Activated CD8-positive, alpha-beta T cell treated with anti-CD3 and anti-CD28 coated beads for 36 hours (primary cell): Measurements from ENCODE around the gene TNNI3K. TPM values are rescaled to one million over a fixed set of nuclear protein-coding genes. Genes with fewer than 3 reads are reported as not detected.

Experiments used
- ATAC-seq: fragments of 200-7000 bp; cut with Tn5 transposase; one replicate; pipeline ENCODE4 v1.10.0; 2021; ENCODE audit warnings: mild to moderate bottlenecking, moderate library complexity
- CTCF ChIA-PET: fragments of 350-600 bp; sonication (Branson Sonifier 250); formaldehyde crosslinking; loops from one replicate; lab custom pipeline; 2021; ENCODE audit warnings: antibody characterized with exemption; lab: Charles Lee
- POLR2A ChIA-PET: fragments of 350-600 bp; sonication (Branson Sonifier 250); formaldehyde crosslinking; loops from one replicate; lab custom pipeline; 2021; ENCODE audit warnings: antibody characterized with exemption; lab: Charles Lee
- DNase-seq: peaks from one replicate; pipeline ENCODE4 v3.0.0-alpha.2; 2020
- H3K27ac Mint-ChIP-seq: one replicate; pipeline ENCODE4 v1.8.0; 2021; ENCODE audit warnings: mild to moderate bottlenecking, mixed read lengths
- H3K27me3 Mint-ChIP-seq: one replicate; pipeline ENCODE4 v1.8.0; 2021; ENCODE audit warnings: mixed read lengths
- H3K36me3 Mint-ChIP-seq: one replicate; pipeline ENCODE4 v1.8.0; 2021; ENCODE audit warnings: low read depth, mixed read lengths
- H3K4me1 Mint-ChIP-seq: one replicate; pipeline ENCODE4 v1.8.0; 2021; ENCODE audit warnings: low read depth, mixed read lengths
- H3K4me3 Mint-ChIP-seq: one replicate; pipeline ENCODE4 v1.8.0; 2021; ENCODE audit warnings: mild to moderate bottlenecking, moderate library complexity, mixed read lengths
- H3K9me3 Mint-ChIP-seq: one replicate; pipeline ENCODE4 v1.8.0; 2021; ENCODE audit warnings: mixed read lengths
- intact Hi-C: fragments of 100-400 bp; cut with micrococcal nuclease; formaldehyde crosslinking; loops from one replicate; pipeline ENCODE4 v1.10.0; 2022
- total RNA-seq, 2 experiments: library from RNA; stranded (reverse); gene quantifications; one replicate each; pipeline ENCODE4 v1.2.3, GENCODE V29; 2021
- TF ChIP-seq, protein P1 (sequence below): fragments of 200-600 bp; IDR thresholded peaks from one replicate; pipeline ENCODE4 v1.8.0; 2022; ENCODE audit warnings: antibody characterized with exemption, mild to moderate bottlenecking

TNNI3K gene
- total RNA-seq, 2 experiments from 2014 or later, result 0.52 TPM; not detected in 1

DNA sequence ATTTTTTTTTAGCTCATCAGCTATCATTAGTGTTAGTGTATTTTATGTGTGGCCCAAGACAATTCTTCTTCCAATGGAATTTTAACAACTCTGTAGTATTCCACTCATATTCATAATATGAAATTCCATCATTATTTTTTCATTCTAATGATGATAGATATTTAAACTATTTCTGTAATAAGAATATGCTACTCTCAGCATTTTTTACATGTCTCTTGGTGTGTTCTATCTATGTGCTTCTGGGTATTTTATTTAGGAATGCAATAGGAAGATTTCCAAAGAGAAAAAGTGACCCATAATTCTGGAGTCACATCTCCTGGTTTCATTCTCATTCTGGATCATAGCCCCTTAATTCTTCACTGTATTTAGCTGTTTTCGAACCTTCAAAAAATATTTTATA lies 167.7 kb downstream of the TNNI3K start:
- TF ChIP-seq, protein P1, sequence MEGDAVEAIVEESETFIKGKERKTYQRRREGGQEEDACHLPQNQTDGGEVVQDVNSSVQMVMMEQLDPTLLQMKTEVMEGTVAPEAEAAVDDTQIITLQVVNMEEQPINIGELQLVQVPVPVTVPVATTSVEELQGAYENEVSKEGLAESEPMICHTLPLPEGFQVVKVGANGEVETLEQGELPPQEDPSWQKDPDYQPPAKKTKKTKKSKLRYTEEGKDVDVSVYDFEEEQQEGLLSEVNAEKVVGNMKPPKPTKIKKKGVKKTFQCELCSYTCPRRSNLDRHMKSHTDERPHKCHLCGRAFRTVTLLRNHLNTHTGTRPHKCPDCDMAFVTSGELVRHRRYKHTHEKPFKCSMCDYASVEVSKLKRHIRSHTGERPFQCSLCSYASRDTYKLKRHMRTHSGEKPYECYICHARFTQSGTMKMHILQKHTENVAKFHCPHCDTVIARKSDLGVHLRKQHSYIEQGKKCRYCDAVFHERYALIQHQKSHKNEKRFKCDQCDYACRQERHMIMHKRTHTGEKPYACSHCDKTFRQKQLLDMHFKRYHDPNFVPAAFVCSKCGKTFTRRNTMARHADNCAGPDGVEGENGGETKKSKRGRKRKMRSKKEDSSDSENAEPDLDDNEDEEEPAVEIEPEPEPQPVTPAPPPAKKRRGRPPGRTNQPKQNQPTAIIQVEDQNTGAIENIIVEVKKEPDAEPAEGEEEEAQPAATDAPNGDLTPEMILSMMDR, result no peak
- Mint-ChIP-seq H3K4me3 (no peak overlapping the region), H3K27ac (no peak overlapping the region), H3K9me3 (no peaks in the 10 kb centered on the region), H3K27me3 (no peaks in the 10 kb centered on the region), H3K36me3 (no peaks in the 10 kb centered on the region), H3K4me1 (no peaks in the 10 kb centered on the region)
- DNase-seq (no peak), ATAC-seq (no peak)
- intact Hi-C loops, result no loop called here
- POLR2A ChIA-PET, result no interaction called here
- CTCF ChIA-PET, result no interaction called here

DNA sequence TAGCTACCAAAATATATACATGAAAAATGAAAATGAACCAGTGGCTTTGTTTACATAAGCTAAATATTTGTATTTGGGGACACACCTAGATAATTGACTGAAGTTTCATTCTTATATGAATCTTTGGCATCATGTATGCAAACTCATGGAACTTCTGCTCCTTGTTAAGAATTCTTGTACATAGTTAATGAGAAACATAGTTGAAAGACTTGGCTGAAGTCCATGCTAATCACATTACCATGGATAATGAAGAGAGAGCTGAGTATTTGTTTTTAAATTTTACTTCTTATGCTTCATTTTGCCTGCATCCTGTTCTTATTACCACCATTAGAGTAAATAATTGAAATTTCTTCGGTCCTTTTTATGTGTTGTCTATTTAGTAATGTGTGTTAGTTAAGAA lies 168.4 kb downstream of the TNNI3K start:
- ATAC-seq (no peak), DNase-seq (no peak)
- Mint-ChIP-seq H3K4me3 (no peak overlapping the region), H3K4me1 (no peaks in the 10 kb centered on the region), H3K9me3 (no peaks in the 10 kb centered on the region), H3K27me3 (no peaks in the 10 kb centered on the region), H3K36me3 (no peaks in the 10 kb centered on the region), H3K27ac (no peak overlapping the region)
- intact Hi-C loops, result no loop called here
- POLR2A ChIA-PET, result no interaction called here
- CTCF ChIA-PET, result no interaction called here
- TF ChIP-seq, protein P1, result no peak

DNA sequence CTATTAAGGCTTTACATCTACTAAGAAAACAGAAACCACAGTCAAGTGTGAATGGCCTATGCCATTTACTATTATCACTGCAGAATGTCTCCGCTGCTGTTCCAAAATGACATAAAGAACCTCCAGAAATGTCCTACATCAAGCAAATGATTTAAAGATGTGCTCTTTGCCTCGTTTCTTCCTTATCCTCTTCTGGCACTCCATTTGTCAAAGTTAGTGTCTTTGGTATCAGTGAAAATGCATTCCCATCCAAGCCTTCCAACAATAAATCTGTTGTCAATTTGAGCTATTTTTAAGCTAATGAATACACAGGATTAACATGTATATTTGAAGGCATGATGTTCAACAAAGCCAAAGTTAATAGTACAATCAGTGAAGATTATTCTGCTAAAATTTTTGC lies 171.6 kb downstream of the TNNI3K start:
- no peak overlapping the region for H3K4me3 Mint-ChIP-seq
- CTCF ChIA-PET, result no interaction called here

DNA sequence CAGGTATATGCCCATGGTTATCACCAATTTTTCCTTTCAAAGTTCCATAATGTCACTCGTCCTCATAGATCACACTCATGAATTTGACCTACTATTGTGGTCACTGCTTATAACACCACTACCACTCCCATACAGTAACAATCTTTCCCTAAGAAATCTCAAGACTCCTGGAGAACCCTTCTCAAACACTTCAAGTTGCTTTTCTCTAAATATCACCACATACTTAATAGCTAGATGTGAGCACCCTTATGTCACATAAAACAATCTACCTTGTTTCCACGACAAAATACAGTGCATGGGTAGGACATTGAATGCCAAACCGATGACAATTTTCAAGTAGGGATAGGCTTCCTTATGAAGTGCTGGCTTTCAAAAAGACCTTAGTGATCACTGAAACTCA lies 172.7 kb downstream of the TNNI3K start:
- H3K27me3 Mint-ChIP-seq, result no peaks in the 10 kb centered on the region
- ChIA-PET POLR2A (no interaction called here), CTCF (no interaction called here)

More for the DNA sequence above, 171.6 kb downstream of the TNNI3K start:
- no peaks in the 10 kb centered on the region for H3K36me3 Mint-ChIP-seq
- intact Hi-C loops, result no loop called here
- H3K27ac Mint-ChIP-seq, result no peak overlapping the region
- H3K4me1 Mint-ChIP-seq, result no peaks in the 10 kb centered on the region
- TF ChIP-seq, protein P1, result no peak
- POLR2A ChIA-PET, result no interaction called here
- H3K27me3 Mint-ChIP-seq, result no peaks in the 10 kb centered on the region
- H3K9me3 Mint-ChIP-seq, result no peaks in the 10 kb centered on the region
- DNase-seq (no peak), ATAC-seq (no peak)

DNA sequence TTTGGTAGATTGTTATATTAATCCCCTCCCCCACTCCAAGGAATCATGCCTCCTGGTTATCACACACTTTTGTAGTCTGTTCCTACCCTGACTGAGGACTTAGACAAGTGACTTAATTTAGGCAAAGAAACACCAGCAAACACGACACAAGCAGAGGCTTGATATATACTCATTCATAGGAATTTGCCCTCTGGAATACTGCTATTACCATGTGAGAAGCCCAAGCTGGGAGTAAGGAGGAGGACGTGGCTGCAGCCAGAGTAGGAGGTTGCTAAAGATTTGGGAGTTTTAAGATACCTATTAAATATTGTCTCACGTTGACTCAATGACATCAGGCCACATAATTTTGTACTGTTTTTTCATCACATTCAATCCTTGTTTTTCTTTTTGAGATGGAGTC lies 177.1 kb downstream of the TNNI3K start:
- Mint-ChIP-seq H3K36me3 (no peaks in the 10 kb centered on the region), H3K27me3 (no peaks in the 10 kb centered on the region), H3K4me3 (no peak overlapping the region), H3K9me3 (no peaks in the 10 kb centered on the region), H3K27ac (no peak overlapping the region), H3K4me1 (no peaks in the 10 kb centered on the region)
- ChIA-PET POLR2A (no interaction called here), CTCF (no interaction called here)
- ATAC-seq, result no peak
- intact Hi-C loops, result no loop called here
- TF ChIP-seq, protein P1, result no peak
- DNase-seq, result no peak

More for the DNA sequence above, 172.7 kb downstream of the TNNI3K start:
- Mint-ChIP-seq H3K27ac (no peak overlapping the region), H3K9me3 (no peaks in the 10 kb centered on the region), H3K4me1 (no peaks in the 10 kb centered on the region), H3K4me3 (no peak overlapping the region), H3K36me3 (no peaks in the 10 kb centered on the region)
- no peak for DNase-seq
- ATAC-seq, result no peak
- TF ChIP-seq, protein P1, result no peak
- intact Hi-C loops, result no loop called here
